ENCODE results near the gene DCD.

- TF ChIP-seq, protein P1, sequence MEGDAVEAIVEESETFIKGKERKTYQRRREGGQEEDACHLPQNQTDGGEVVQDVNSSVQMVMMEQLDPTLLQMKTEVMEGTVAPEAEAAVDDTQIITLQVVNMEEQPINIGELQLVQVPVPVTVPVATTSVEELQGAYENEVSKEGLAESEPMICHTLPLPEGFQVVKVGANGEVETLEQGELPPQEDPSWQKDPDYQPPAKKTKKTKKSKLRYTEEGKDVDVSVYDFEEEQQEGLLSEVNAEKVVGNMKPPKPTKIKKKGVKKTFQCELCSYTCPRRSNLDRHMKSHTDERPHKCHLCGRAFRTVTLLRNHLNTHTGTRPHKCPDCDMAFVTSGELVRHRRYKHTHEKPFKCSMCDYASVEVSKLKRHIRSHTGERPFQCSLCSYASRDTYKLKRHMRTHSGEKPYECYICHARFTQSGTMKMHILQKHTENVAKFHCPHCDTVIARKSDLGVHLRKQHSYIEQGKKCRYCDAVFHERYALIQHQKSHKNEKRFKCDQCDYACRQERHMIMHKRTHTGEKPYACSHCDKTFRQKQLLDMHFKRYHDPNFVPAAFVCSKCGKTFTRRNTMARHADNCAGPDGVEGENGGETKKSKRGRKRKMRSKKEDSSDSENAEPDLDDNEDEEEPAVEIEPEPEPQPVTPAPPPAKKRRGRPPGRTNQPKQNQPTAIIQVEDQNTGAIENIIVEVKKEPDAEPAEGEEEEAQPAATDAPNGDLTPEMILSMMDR (IDR thresholded peaks at IDR 0.05): no peak
- no peak for TF ChIP-seq POLR2AphosphoS5 (IDR thresholded peaks at IDR 0.05)
Observed at GRCh38 chr12:54631988-54632728, 16.0 kb downstream of the DCD start.

Data from gastroesophageal sphincter (tissue), 3 donors.